Measurements from ENCODE around the gene COL11A1.
"Not testable (repeated sequence)": the region's sequence is repeated elsewhere in the genome, so short reads cannot be mapped to it uniquely, and the experiment has no call there.

COL11A1 gene

DNA sequence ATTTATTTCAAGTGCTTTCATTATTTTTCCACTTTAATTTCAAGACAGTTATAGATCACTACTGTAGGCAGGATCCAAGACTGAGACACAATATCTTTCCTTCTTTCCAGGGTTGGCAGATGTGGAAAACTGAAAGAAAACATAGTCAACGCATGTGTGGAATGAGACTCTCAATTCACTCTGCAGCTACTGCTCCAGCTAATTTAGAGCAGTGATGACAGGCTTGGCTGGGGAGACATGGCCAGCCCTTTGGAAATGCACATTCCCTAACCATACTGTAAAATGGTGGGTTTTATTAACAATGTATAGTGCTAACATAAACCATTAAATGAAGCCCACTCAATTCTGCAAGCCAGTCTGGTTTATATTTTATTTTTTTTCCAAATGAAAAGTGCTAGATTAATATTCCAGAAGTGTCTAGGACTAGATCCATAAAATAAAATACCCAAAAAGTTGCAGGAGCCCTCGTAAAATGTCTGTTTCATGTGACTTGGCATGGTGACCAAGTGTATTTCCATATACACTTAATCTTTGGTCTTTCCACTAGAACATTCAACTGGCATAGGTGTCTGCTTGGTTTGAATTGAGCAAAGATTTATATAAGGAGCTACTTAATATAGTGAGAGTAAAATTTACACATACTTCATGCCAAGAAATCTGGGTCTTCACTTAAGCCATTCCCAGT lies 32.9 kb downstream of the COL11A1 start:
- Histone ChIP-seq H3K36me3 (ENCODE audit: control insufficient read depth in 1 of 2, insufficient read depth in 2 of 2, low read length in 2 of 2) (no peaks in the 10 kb centered on the region), H3K4me3 (ENCODE audit: low read depth in 1 of 2, low read length in 2 of 2) (no peak overlapping the region), H3K27ac (ENCODE audit: low read length) (no peak overlapping the region), H3K4me1 (ENCODE audit: control insufficient read depth in 1 of 2, insufficient read depth in 2 of 2, low read length in 2 of 2) (no peaks in the 10 kb centered on the region), H3K9me3 (ENCODE audit: control insufficient read depth in 1 of 2, low read length in 2 of 2) (no peaks in the 10 kb centered on the region), H3K27me3 (ENCODE audit: low read depth, low read length) (no peaks in the 10 kb centered on the region)

GRCh38 chr1:103074224-103074623 lies 34.1 kb downstream of the COL11A1 start:
- Histone ChIP-seq H3K36me3 (ENCODE audit: control insufficient read depth in 1 of 2, insufficient read depth in 2 of 2, low read length in 2 of 2) (no peaks in the 10 kb centered on the region), H3K4me1 (ENCODE audit: control insufficient read depth in 1 of 2, insufficient read depth in 2 of 2, low read length in 2 of 2) (no peaks in the 10 kb centered on the region), H3K9me3 (ENCODE audit: control insufficient read depth in 1 of 2, low read length in 2 of 2) (no peaks in the 10 kb centered on the region), H3K27ac (ENCODE audit: low read length) (no peak overlapping the region), H3K27me3 (ENCODE audit: low read depth, low read length) (no peaks in the 10 kb centered on the region), H3K4me3 (ENCODE audit: low read depth in 1 of 2, low read length in 2 of 2) (no peak overlapping the region)

DNA sequence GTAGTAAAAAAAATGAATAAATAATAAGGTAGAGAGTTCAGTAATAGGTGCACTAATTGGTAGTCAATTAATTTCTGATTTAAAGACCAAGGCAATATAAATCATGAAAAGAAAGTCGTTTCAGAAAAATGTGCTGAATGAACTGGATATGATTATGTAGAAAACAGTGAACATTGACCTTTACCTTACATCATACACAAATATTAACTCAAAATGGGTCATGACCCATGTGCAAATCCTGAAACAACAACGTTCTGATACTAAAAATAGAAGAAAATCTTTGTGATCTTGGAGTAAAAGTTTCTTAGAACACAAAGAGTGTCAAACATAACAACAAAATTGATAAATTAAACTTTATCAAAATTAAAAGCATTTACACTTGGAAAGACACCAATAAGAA lies 39.1 kb downstream of the COL11A1 start:
- no peaks in the 10 kb centered on the region for H3K4me1 ChIP-seq (ENCODE audit: control insufficient read depth in 1 of 2, insufficient read depth in 2 of 2, low read length in 2 of 2)
- no peak overlapping the region for H3K4me3 ChIP-seq (ENCODE audit: low read depth in 1 of 2, low read length in 2 of 2)
- H3K27ac ChIP-seq (ENCODE audit: low read length): no peak overlapping the region
- H3K9me3 ChIP-seq (ENCODE audit: control insufficient read depth in 1 of 2, low read length in 2 of 2): no peaks in the 10 kb centered on the region
- H3K27me3 ChIP-seq (ENCODE audit: low read depth, low read length): no peaks in the 10 kb centered on the region
- H3K36me3 ChIP-seq (ENCODE audit: control insufficient read depth in 1 of 2, insufficient read depth in 2 of 2, low read length in 2 of 2): no peaks in the 10 kb centered on the region

DNA sequence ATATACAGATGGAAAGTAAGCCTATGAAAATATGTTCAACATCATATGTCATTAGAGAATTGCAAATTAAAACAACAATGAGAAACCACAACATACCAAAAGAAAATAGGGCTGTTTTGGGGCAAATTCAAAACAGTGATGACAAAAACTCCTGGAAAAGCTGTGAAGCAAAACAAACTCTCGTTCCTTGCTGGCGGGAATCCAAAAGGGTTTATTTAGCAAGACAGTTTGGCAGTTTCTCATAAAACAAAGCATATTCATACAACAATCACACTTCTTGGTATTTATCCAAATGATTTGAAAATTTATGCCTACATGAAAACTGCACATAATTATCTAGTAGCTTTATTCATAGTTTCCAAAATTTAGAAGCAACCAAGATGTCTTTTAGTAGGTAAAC lies 44.4 kb downstream of the COL11A1 start:
- Histone ChIP-seq H3K9me3 (ENCODE audit: control insufficient read depth in 1 of 2, low read length in 2 of 2) (no peaks in the 10 kb centered on the region), H3K27me3 (ENCODE audit: low read depth, low read length) (no peaks in the 10 kb centered on the region), H3K4me1 (ENCODE audit: control insufficient read depth in 1 of 2, insufficient read depth in 2 of 2, low read length in 2 of 2) (no peaks in the 10 kb centered on the region), H3K4me3 (ENCODE audit: low read depth in 1 of 2, low read length in 2 of 2) (no peak overlapping the region), H3K27ac (ENCODE audit: low read length) (no peak overlapping the region), H3K36me3 (ENCODE audit: control insufficient read depth in 1 of 2, insufficient read depth in 2 of 2, low read length in 2 of 2) (no peaks in the 10 kb centered on the region)

DNA sequence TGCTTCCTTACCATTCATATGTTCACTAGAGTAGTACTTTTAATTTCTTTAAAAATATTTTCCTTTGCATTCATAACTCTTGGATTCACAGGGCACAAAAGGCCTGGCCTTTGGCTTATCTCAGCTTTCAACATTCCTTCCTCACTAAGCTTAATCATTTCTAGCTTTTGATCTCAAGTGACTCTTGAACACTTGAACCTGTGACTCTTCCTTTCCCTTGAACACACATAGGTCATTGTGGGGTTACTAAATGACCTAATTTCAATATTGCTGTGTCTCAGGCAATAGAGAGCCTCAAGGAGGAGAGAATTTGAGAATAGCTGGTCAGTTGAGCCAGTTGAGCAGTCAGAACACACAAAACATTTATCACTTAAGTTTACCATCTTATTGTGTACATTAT lies 49.9 kb downstream of the COL11A1 start:
- H3K27me3 ChIP-seq (ENCODE audit: low read depth, low read length): no peaks in the 10 kb centered on the region
- H3K27ac ChIP-seq (ENCODE audit: low read length): no peak overlapping the region

GRCh38 chr1:103056423-103056822 lies 51.9 kb downstream of the COL11A1 start:
- H3K27ac ChIP-seq (ENCODE audit: low read length): no peak overlapping the region
- no peaks in the 10 kb centered on the region for H3K4me1 ChIP-seq (ENCODE audit: control insufficient read depth in 1 of 2, insufficient read depth in 2 of 2, low read length in 2 of 2)
- H3K36me3 ChIP-seq (ENCODE audit: control insufficient read depth in 1 of 2, insufficient read depth in 2 of 2, low read length in 2 of 2): no peaks in the 10 kb centered on the region
- no peaks in the 10 kb centered on the region for H3K9me3 ChIP-seq (ENCODE audit: control insufficient read depth in 1 of 2, low read length in 2 of 2)
- H3K27me3 ChIP-seq (ENCODE audit: low read depth, low read length): no peaks in the 10 kb centered on the region
- no peak overlapping the region for H3K4me3 ChIP-seq (ENCODE audit: low read depth in 1 of 2, low read length in 2 of 2)

More for the DNA sequence above, 49.9 kb downstream of the COL11A1 start:
- Histone ChIP-seq H3K9me3 (ENCODE audit: control insufficient read depth in 1 of 2, low read length in 2 of 2) (no peaks in the 10 kb centered on the region), H3K4me1 (ENCODE audit: control insufficient read depth in 1 of 2, insufficient read depth in 2 of 2, low read length in 2 of 2) (no peaks in the 10 kb centered on the region), H3K36me3 (ENCODE audit: control insufficient read depth in 1 of 2, insufficient read depth in 2 of 2, low read length in 2 of 2) (no peaks in the 10 kb centered on the region), H3K4me3 (ENCODE audit: low read depth in 1 of 2, low read length in 2 of 2) (no peak overlapping the region)

DNA sequence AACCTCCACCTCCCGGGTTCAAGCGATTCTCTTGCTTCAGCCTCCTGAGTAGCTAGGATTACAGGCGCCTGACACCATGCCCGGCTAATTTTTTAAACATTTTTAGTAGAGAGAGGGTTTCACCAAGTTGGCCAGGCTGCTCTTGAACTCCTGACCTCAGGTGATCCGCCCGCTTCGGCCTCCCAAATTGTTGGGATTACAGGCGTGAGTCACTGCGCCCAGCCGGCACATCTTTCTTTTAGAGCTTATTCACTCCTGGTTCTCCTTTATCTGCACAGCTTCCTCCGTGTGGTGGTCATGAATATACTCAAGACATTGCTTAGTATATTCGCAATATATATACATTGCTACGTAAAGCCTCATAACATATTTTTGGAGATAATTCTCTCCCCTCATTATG lies 80.2 kb downstream of the COL11A1 start:
- not testable (repeated sequence) for H3K36me3 ChIP-seq (ENCODE audit: control insufficient read depth in 1 of 2, insufficient read depth in 2 of 2, low read length in 2 of 2); H3K27ac ChIP-seq (ENCODE audit: low read length); H3K4me1 ChIP-seq (ENCODE audit: control insufficient read depth in 1 of 2, insufficient read depth in 2 of 2, low read length in 2 of 2); H3K4me3 ChIP-seq (ENCODE audit: low read depth in 1 of 2, low read length in 2 of 2); H3K9me3 ChIP-seq (ENCODE audit: control insufficient read depth in 1 of 2, low read length in 2 of 2); H3K27me3 ChIP-seq (ENCODE audit: low read depth, low read length)

GRCh38 chr1:103025858-103026409 lies 82.4 kb downstream of the COL11A1 start:
- no peak overlapping the region for H3K4me3 ChIP-seq (ENCODE audit: low read depth in 1 of 2, low read length in 2 of 2)
- H3K27me3 ChIP-seq (ENCODE audit: low read depth, low read length): no peaks in the 10 kb centered on the region
- H3K27ac ChIP-seq (ENCODE audit: low read length): no peak overlapping the region
- H3K4me1 ChIP-seq (ENCODE audit: control insufficient read depth in 1 of 2, insufficient read depth in 2 of 2, low read length in 2 of 2): no peaks in the 10 kb centered on the region
- no peaks in the 10 kb centered on the region for H3K36me3 ChIP-seq (ENCODE audit: control insufficient read depth in 1 of 2, insufficient read depth in 2 of 2, low read length in 2 of 2)
- H3K9me3 ChIP-seq (ENCODE audit: control insufficient read depth in 1 of 2, low read length in 2 of 2): no peaks in the 10 kb centered on the region

GRCh38 chr1:103024051-103024450 lies 84.3 kb downstream of the COL11A1 start:
- Histone ChIP-seq H3K27me3 (ENCODE audit: low read depth, low read length) (no peaks in the 10 kb centered on the region), H3K4me1 (ENCODE audit: control insufficient read depth in 1 of 2, insufficient read depth in 2 of 2, low read length in 2 of 2) (no peaks in the 10 kb centered on the region), H3K4me3 (ENCODE audit: low read depth in 1 of 2, low read length in 2 of 2) (no peak overlapping the region), H3K27ac (ENCODE audit: low read length) (no peak overlapping the region), H3K9me3 (ENCODE audit: control insufficient read depth in 1 of 2, low read length in 2 of 2) (no peaks in the 10 kb centered on the region), H3K36me3 (ENCODE audit: control insufficient read depth in 1 of 2, insufficient read depth in 2 of 2, low read length in 2 of 2) (no peaks in the 10 kb centered on the region)

GRCh38 chr1:103002005-103002404 lies 106.3 kb downstream of the COL11A1 start:
- H3K27ac ChIP-seq (ENCODE audit: low read length): no peak overlapping the region
- no peaks in the 10 kb centered on the region for H3K9me3 ChIP-seq (ENCODE audit: control insufficient read depth in 1 of 2, low read length in 2 of 2)
- H3K27me3 ChIP-seq (ENCODE audit: low read depth, low read length): no peaks in the 10 kb centered on the region
- H3K4me3 ChIP-seq (ENCODE audit: low read depth in 1 of 2, low read length in 2 of 2): no peak overlapping the region
- no peaks in the 10 kb centered on the region for H3K4me1 ChIP-seq (ENCODE audit: control insufficient read depth in 1 of 2, insufficient read depth in 2 of 2, low read length in 2 of 2)
- H3K36me3 ChIP-seq (ENCODE audit: control insufficient read depth in 1 of 2, insufficient read depth in 2 of 2, low read length in 2 of 2): no peaks in the 10 kb centered on the region

- Histone ChIP-seq H3K4me3 (ENCODE audit: low read depth in 1 of 2, low read length in 2 of 2) (no peak overlapping the region), H3K4me1 (ENCODE audit: control insufficient read depth in 1 of 2, insufficient read depth in 2 of 2, low read length in 2 of 2) (no peaks in the 10 kb centered on the region), H3K27me3 (ENCODE audit: low read depth, low read length) (no peaks in the 10 kb centered on the region), H3K36me3 (ENCODE audit: control insufficient read depth in 1 of 2, insufficient read depth in 2 of 2, low read length in 2 of 2) (no peaks in the 10 kb centered on the region), H3K27ac (ENCODE audit: low read length) (no peak overlapping the region), H3K9me3 (ENCODE audit: control insufficient read depth in 1 of 2, low read length in 2 of 2) (no peaks in the 10 kb centered on the region)
Observed at GRCh38 chr1:102978874-102979273, 129.4 kb downstream of the COL11A1 start.

- H3K4me3 ChIP-seq (ENCODE audit: low read depth in 1 of 2, low read length in 2 of 2): no peak overlapping the region
- H3K27me3 ChIP-seq (ENCODE audit: low read depth, low read length): no peaks in the 10 kb centered on the region
Observed at GRCh38 chr1:102977292-102977691, 131.0 kb downstream of the COL11A1 start.

More at GRCh38 chr1:102977292-102977691, 131.0 kb downstream of the COL11A1 start:
- no peaks in the 10 kb centered on the region for H3K36me3 ChIP-seq (ENCODE audit: control insufficient read depth in 1 of 2, insufficient read depth in 2 of 2, low read length in 2 of 2)
- no peaks in the 10 kb centered on the region for H3K9me3 ChIP-seq (ENCODE audit: control insufficient read depth in 1 of 2, low read length in 2 of 2)
- no peak overlapping the region for H3K27ac ChIP-seq (ENCODE audit: low read length)
- H3K4me1 ChIP-seq (ENCODE audit: control insufficient read depth in 1 of 2, insufficient read depth in 2 of 2, low read length in 2 of 2): no peaks in the 10 kb centered on the region
